ENCODE measurements around the gene EPB41L4A.

DNA sequence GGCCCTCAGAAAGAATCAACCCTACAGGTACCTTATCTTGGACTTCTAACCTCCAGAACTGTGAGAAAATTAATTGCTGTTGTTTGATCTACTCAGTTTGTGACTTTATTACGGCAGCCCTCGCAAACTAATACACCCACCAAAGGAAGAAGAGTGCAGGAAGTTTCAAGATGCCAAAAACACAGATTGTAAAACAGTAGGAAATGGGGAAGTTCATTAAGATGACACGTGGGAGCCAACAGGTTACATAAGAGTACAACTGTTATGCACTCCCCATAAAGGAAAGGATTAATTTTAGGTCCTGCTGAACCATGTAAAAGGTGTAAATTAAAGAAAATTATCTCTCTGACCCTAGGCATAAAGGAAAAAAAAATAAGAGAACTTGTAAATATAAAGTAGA lies 294.3 kb downstream of the EPB41L4A start:
- TF ChIP-seq, protein P1, sequence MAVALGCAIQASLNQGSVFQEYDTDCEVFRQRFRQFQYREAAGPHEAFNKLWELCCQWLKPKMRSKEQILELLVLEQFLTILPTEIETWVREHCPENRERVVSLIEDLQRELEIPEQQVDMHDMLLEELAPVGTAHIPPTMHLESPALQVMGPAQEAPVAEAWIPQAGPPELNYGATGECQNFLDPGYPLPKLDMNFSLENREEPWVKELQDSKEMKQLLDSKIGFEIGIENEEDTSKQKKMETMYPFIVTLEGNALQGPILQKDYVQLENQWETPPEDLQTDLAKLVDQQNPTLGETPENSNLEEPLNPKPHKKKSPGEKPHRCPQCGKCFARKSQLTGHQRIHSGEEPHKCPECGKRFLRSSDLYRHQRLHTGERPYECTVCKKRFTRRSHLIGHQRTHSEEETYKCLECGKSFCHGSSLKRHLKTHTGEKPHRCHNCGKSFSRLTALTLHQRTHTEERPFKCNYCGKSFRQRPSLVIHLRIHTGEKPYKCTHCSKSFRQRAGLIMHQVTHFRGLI (tag by site-specific recombination; IDR thresholded peaks at IDR 0.05) = no peak
- TF ChIP-seq ZNF23 (tag by site-specific recombination; IDR thresholded peaks at IDR 0.05; ENCODE audit: borderline replicate concordance) = no peak
- TF ChIP-seq ZNF157 (tag by site-specific recombination; IDR thresholded peaks at IDR 0.05) = no peak
- TF ChIP-seq, protein P2, sequence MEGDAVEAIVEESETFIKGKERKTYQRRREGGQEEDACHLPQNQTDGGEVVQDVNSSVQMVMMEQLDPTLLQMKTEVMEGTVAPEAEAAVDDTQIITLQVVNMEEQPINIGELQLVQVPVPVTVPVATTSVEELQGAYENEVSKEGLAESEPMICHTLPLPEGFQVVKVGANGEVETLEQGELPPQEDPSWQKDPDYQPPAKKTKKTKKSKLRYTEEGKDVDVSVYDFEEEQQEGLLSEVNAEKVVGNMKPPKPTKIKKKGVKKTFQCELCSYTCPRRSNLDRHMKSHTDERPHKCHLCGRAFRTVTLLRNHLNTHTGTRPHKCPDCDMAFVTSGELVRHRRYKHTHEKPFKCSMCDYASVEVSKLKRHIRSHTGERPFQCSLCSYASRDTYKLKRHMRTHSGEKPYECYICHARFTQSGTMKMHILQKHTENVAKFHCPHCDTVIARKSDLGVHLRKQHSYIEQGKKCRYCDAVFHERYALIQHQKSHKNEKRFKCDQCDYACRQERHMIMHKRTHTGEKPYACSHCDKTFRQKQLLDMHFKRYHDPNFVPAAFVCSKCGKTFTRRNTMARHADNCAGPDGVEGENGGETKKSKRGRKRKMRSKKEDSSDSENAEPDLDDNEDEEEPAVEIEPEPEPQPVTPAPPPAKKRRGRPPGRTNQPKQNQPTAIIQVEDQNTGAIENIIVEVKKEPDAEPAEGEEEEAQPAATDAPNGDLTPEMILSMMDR (tag by site-specific recombination; IDR thresholded peaks at IDR 0.05) = no peak

Data from HEK293 (cell line).